ENCODE results near the gene ANO10. TPM values are rescaled to one million over a fixed set of nuclear protein-coding genes. Genes with fewer than 3 reads are reported as not detected.
A peak's percentile ranks its signal among the peaks of the same experiment; 100 is the strongest.

ANO10 gene
- total RNA-seq, 1 experiment from 2014 or later, result 9.7 TPM

GRCh38 chr3:43378066-43378935 lies 243.5 kb downstream of the ANO10 start:
- Histone ChIP-seq H3K36me3 (ENCODE audit: insufficient read depth, low read length, poor library complexity, severe bottlenecking) (no peaks in the 10 kb centered on the region), H3K4me1 (ENCODE audit: insufficient read depth, low read length, poor library complexity, severe bottlenecking) (no peaks in the 10 kb centered on the region), H3K27me3 (replicated peaks; ENCODE audit: insufficient read depth, low read depth, low read length, poor library complexity) (no peaks in the 10 kb centered on the region), H3K4me3 (ENCODE audit: low read depth, low read length, poor library complexity, severe bottlenecking) (no peak overlapping the region), H3K27ac (ENCODE audit: low read depth, low read length, poor library complexity, severe bottlenecking) (no peak overlapping the region), H3K9me3 (ENCODE audit: low read depth, low read length, poor library complexity, severe bottlenecking) (no peaks in the 10 kb centered on the region)
- BruUV-seq (replicated peaks), result no TSS peak
- ChIA-PET POLR2A (ENCODE audit: low non-redundant PET) (no interaction called here), CTCF (interaction anchor here (0.6 kb wide), 1 partner anchor 155 kb away, joined by 5 read pairs; no protein-coding TSS in a partner anchor)
- intact Hi-C loops (cut with micrococcal nuclease; ENCODE audit: unreplicated experiment), result loop anchor here (5.0 to 10.0 kb wide), 2 partner anchors 154 to 216 kb away; no protein-coding TSS in a partner anchor
- no peak for TF ChIP-seq EZH2 (IDR thresholded peaks at IDR 0.05; ENCODE audit: borderline replicate concordance, low read depth, low read length, poor library complexity, severe bottlenecking)
- TF ChIP-seq CTCF (conservative IDR thresholded peaks at IDR 0.05; ENCODE audit: low read depth, low read length), result peak; percentile 54
- peak; percentile 23 for DNase-seq (ENCODE audit: low spot score)

- no peak overlapping the region for H3K27ac ChIP-seq (ENCODE audit: low read depth, low read length, poor library complexity, severe bottlenecking)
- POLR2A ChIA-PET (ENCODE audit: low non-redundant PET), result no interaction called here
- no peak for TF ChIP-seq CTCF (conservative IDR thresholded peaks at IDR 0.05; ENCODE audit: low read depth, low read length)
- TF ChIP-seq EZH2 (IDR thresholded peaks at IDR 0.05; ENCODE audit: borderline replicate concordance, low read depth, low read length, poor library complexity, severe bottlenecking), result no peak
- no TSS peak for BruUV-seq (replicated peaks)
- H3K4me3 ChIP-seq (ENCODE audit: low read depth, low read length, poor library complexity, severe bottlenecking), result no peak overlapping the region
- CTCF ChIA-PET, result no interaction called here
- no peak for DNase-seq (ENCODE audit: low spot score)
- intact Hi-C loops (cut with micrococcal nuclease; ENCODE audit: unreplicated experiment), result loop anchor here (10.0 kb wide), 1 partner anchor 149 kb away; no protein-coding TSS in a partner anchor
- H3K9me3 ChIP-seq (ENCODE audit: low read depth, low read length, poor library complexity, severe bottlenecking), result no peaks in the 10 kb centered on the region
- no peaks in the 10 kb centered on the region for H3K27me3 ChIP-seq (replicated peaks; ENCODE audit: insufficient read depth, low read depth, low read length, poor library complexity)
- no peaks in the 10 kb centered on the region for H3K36me3 ChIP-seq (ENCODE audit: insufficient read depth, low read length, poor library complexity, severe bottlenecking)
- H3K4me1 ChIP-seq (ENCODE audit: insufficient read depth, low read length, poor library complexity, severe bottlenecking), result no peaks in the 10 kb centered on the region
These were observed 248.3 kb downstream of the ANO10 start for GRCh38 chr3:43373560-43373928.

- CTCF ChIA-PET, result no interaction called here
- Histone ChIP-seq H3K4me1 (ENCODE audit: insufficient read depth, low read length, poor library complexity, severe bottlenecking) (no peaks in the 10 kb centered on the region), H3K36me3 (ENCODE audit: insufficient read depth, low read length, poor library complexity, severe bottlenecking) (no peaks in the 10 kb centered on the region), H3K4me3 (ENCODE audit: low read depth, low read length, poor library complexity, severe bottlenecking) (no peak overlapping the region), H3K27ac (ENCODE audit: low read depth, low read length, poor library complexity, severe bottlenecking) (no peak overlapping the region), H3K27me3 (replicated peaks; ENCODE audit: insufficient read depth, low read depth, low read length, poor library complexity) (no peaks in the 10 kb centered on the region), H3K9me3 (ENCODE audit: low read depth, low read length, poor library complexity, severe bottlenecking) (no peaks in the 10 kb centered on the region)
- intact Hi-C loops (cut with micrococcal nuclease; ENCODE audit: unreplicated experiment), result loop anchor here (10.0 kb wide), 1 partner anchor 148 kb away; no protein-coding TSS in a partner anchor
- TF ChIP-seq EZH2 (IDR thresholded peaks at IDR 0.05; ENCODE audit: borderline replicate concordance, low read depth, low read length, poor library complexity, severe bottlenecking), result no peak
- DNase-seq (ENCODE audit: low spot score), result no peak
- BruUV-seq (replicated peaks), result no TSS peak
- POLR2A ChIA-PET (ENCODE audit: low non-redundant PET), result no interaction called here
These were observed 248.8 kb downstream of the ANO10 start for GRCh38 chr3:43372809-43373559.
